AG04449 (cell line): ENCODE measurements around the gene TMPRSS9.
"Not testable (repeated sequence)": the region's sequence is repeated elsewhere in the genome, so short reads cannot be mapped to it uniquely, and the experiment has no call there.

Experiments used
- CTCF ChIA-PET: fragments of 350-600 bp; formaldehyde crosslinking; extraction: SDS; loops from one replicate; lab custom pipeline; 2021; ENCODE audit warnings: antibody characterized with exemption; lab: Yijun Ruan, JAX
- POLR2A ChIA-PET: fragments of 400-600, 350-600 bp; formaldehyde crosslinking; extraction: SDS; loops from one replicate; lab custom pipeline; 2020; ENCODE audit warnings: antibody characterized with exemption, inconsistent platforms; lab: Yijun Ruan, JAX
- DNase-seq: peaks from one replicate; pipeline ENCODE4 v3.0.0-alpha.2; 2010; ENCODE audit warnings: low read depth, low spot score
- H3K4me3 ChIP-seq: 2 replicates; pipeline ENCODE4 v1.5.1; 2011; ENCODE audit warnings: low read depth, mild to moderate bottlenecking, control low read depth, low read length
- CTCF ChIP-seq: IDR thresholded peaks from one replicate; pipeline ENCODE4 v1.5.1; 2011; ENCODE audit warnings: mild to moderate bottlenecking, moderate library complexity, low read length, control low read depth, inconsistent platforms; ENCODE audit not compliant: insufficient read depth; ENCODE audit errors: missing control alignments

The TMPRSS9 gene

GRCh38 chr19:2454199-2454961 lies 94.3 kb downstream of the TMPRSS9 start:
- no peak for DNase-seq
- TF ChIP-seq CTCF = no peak
- ChIA-PET CTCF (interaction anchor here (0.8 to 2.2 kb wide), 8 partner anchors 13 to 160 kb away, joined by 3 to 8 read pairs (median 4); no protein-coding TSS in a partner anchor), POLR2A (interaction anchor here (1.3 to 3.2 kb wide), 2 partner anchors 22 to 146 kb away, joined by 3 to 27 read pairs; partner anchors contain the start of gene GADD45B)
- H3K4me3 ChIP-seq = peak overlapping the region; percentile 81; the same call in 1 of the 2 replicates

- H3K4me3 ChIP-seq = peak overlapping the region; percentile 81
- no peak for DNase-seq
- TF ChIP-seq CTCF = no peak
- ChIA-PET CTCF (interaction anchor here (1.1 to 2.6 kb wide), 7 partner anchors 11 to 182 kb away, joined by 3 to 12 read pairs (median 4); no protein-coding TSS in a partner anchor), POLR2A (interaction anchor here (0.8 to 3.2 kb wide), 4 partner anchors 21 to 145 kb away, joined by 3 to 27 read pairs (median 4); partner anchors contain the start of genes GADD45B and TIMM13)
Measured at GRCh38 chr19:2454962-2455850, 95.1 kb downstream of the TMPRSS9 start.

GRCh38 chr19:2455851-2456570 lies 95.9 kb downstream of the TMPRSS9 start:
- TF ChIP-seq CTCF = no peak
- DNase-seq = no peak
- POLR2A ChIA-PET = interaction anchor here (0.8 to 3.2 kb wide), 4 partner anchors 8 to 35 kb away, joined by 3 to 27 read pairs (median 4); partner anchors contain the start of genes GADD45B and TIMM13
- CTCF ChIA-PET = interaction anchor here (1.2 to 2.6 kb wide), 8 partner anchors 12 to 182 kb away, joined by 3 to 12 read pairs (median 5); no protein-coding TSS in a partner anchor
- H3K4me3 ChIP-seq = peak overlapping the region; percentile 81

GRCh38 chr19:2457394-2458037 lies 97.5 kb downstream of the TMPRSS9 start:
- TF ChIP-seq CTCF = no peak
- no peak for DNase-seq
- POLR2A ChIA-PET = interaction anchor here (1.0 to 3.2 kb wide), 4 partner anchors 10 to 153 kb away, joined by 3 to 27 read pairs (median 4); partner anchors contain the start of genes GADD45B and TIMM13
- peak overlapping the region; percentile 37 for H3K4me3 ChIP-seq
- CTCF ChIA-PET = interaction anchor here (1.1 to 2.6 kb wide), 6 partner anchors 16 to 180 kb away, joined by 3 to 12 read pairs (median 6); no protein-coding TSS in a partner anchor

- ChIA-PET CTCF (interaction anchor here (1.1 to 2.6 kb wide), 4 partner anchors 16 to 178 kb away, joined by 5 to 12 read pairs (median 6); no protein-coding TSS in a partner anchor), POLR2A (interaction anchor here (1.5 kb wide), 1 partner anchor 153 kb away, joined by 4 read pairs; no protein-coding TSS in a partner anchor)
- TF ChIP-seq CTCF = no peak
- no peak for DNase-seq
- no peak overlapping the region for H3K4me3 ChIP-seq
Measured at GRCh38 chr19:2458054-2458453, 98.0 kb downstream of the TMPRSS9 start.

- DNase-seq, CTCF ChIA-PET, H3K4me3 ChIP-seq, POLR2A ChIA-PET: not testable (repeated sequence)
Measured at GRCh38 chr19:2458776-2459175, 98.7 kb downstream of the TMPRSS9 start.
